ENCODE data around the gene LILRB2. TPM values are rescaled to one million over a fixed set of nuclear protein-coding genes. Genes with fewer than 3 reads are reported as not detected.

LILRB2 gene
- total RNA-seq, 1 experiment from 2014 or later = not detected

GRCh38 chr19:54325631-54326030 is 44.7 kb upstream of the LILRB2 start:
- Histone ChIP-seq H2BK120ac (ENCODE audit: low read depth, low read length, poor library complexity, severe bottlenecking) (no peak overlapping the region), H3K79me2 (ENCODE audit: insufficient read depth, low read length) (no peaks in the 10 kb centered on the region), H3K9me3 (ENCODE audit: control insufficient read depth, low read depth, low read length) (no peaks in the 10 kb centered on the region), H3K56ac (ENCODE audit: insufficient read length, low read depth, low read length) (no peak overlapping the region), H4K5ac (ENCODE audit: insufficient read length, low read depth, low read length) (no peak overlapping the region), H3K4me2 (ENCODE audit: insufficient read depth, insufficient read length, low read length) (no peak overlapping the region), H2BK5ac (ENCODE audit: insufficient read length, low read length) (no peak overlapping the region), H3K23me2 (ENCODE audit: insufficient read length, low read depth, low read length, poor library complexity, severe bottlenecking) (no peaks in the 10 kb centered on the region), H4K8ac (replicated peaks; ENCODE audit: insufficient read length, low read depth, low read length) (no peak overlapping the region), H3K27me3 (ENCODE audit: insufficient read depth, low read length) (no peaks in the 10 kb centered on the region; the same call in 1 of the 2 replicates), H3K79me1 (ENCODE audit: insufficient read depth, low read depth, low read length, poor library complexity, severe bottlenecking) (no peaks in the 10 kb centered on the region), H2BK12ac (ENCODE audit: insufficient read length, low read depth, low read length) (no peak overlapping the region), H3K18ac (ENCODE audit: insufficient read length, low read depth, low read length) (no peak overlapping the region), H2AK5ac (ENCODE audit: insufficient read length, low read length) (no peak overlapping the region), H3K14ac (ENCODE audit: insufficient read depth, low read length) (no peak overlapping the region), H3K23ac (ENCODE audit: insufficient read length, low read depth, low read length) (no peak overlapping the region), H4K20me1 (ENCODE audit: control insufficient read depth, insufficient read depth, insufficient read length) (no peaks in the 10 kb centered on the region), H3K9ac (ENCODE audit: extremely low read depth, insufficient read length, low read length) (no peak overlapping the region), H2AFZ (ENCODE audit: low read length) (no peak overlapping the region), H3T11ph (ENCODE audit: low read length) (no peak overlapping the region), H3K4ac (ENCODE audit: low read depth, low read length) (no peak overlapping the region), H2BK15ac (ENCODE audit: low read depth, low read length) (no peak overlapping the region), H4K91ac (ENCODE audit: insufficient read length, low read depth, low read length) (no peak overlapping the region), H3K27ac (ENCODE audit: insufficient read length, low read depth, low read length) (no peak overlapping the region), H3K4me1 (ENCODE audit: insufficient read depth, low read length) (peaks cover 6% of the 10 kb centered on the region), H2BK20ac (ENCODE audit: low read depth, low read length, poor library complexity, severe bottlenecking) (no peak overlapping the region)
- Mint-ChIP-seq H3K27ac (peak overlapping the region in 1 of 3 experiments; percentile 52; a peak in 1 of 7 replicates), H3K27me3 (ENCODE audit: low read depth) (peaks cover 40% of the 10 kb centered on the region), H3K4me3 (no peak overlapping the region; a peak in 1 of 5 replicates), H3K36me3 (ENCODE audit: insufficient read depth in 1 of 3, low read depth in 3 of 3) (peaks cover 8 to 19% (median 12%) of the 10 kb centered on the region in 3 experiments), H3K9me3 (peaks cover 19 to 54% of the 10 kb centered on the region in 2 experiments), H3K4me1 (peaks cover 16 to 25% of the 10 kb centered on the region in 2 experiments)
- WGBS (ENCODE audit: extremely low coverage, insufficient read length, low lambda C conversion rate) = no CpG with 5 or more reads among the region's 5 CpGs
- TF ChIP-seq CTCF (conservative IDR thresholded peaks at IDR 0.05) = no peak
- no peak for DNase-seq
